AG09319 (cell line): ENCODE results near the gene ELMO1.

Experiments
- DNase-seq: peaks from one replicate; pipeline ENCODE4 v3.0.0-alpha.2; 2010; ENCODE audit warnings: low read depth; ENCODE audit errors: extremely low read depth
- CTCF ChIP-seq: IDR thresholded peaks from 2 replicates; pipeline ENCODE4 v1.5.1; 2011; ENCODE audit warnings: low read depth, mild to moderate bottlenecking, inconsistent platforms, low read length, moderate library complexity

ELMO1 gene

GRCh38 chr7:36972140-36972518 lies 476.5 kb downstream of the ELMO1 start:
- no peak for TF ChIP-seq CTCF
- DNase-seq: no peak

GRCh38 chr7:36971515-36972139 lies 477.0 kb downstream of the ELMO1 start:
- DNase-seq: no peak
- no peak for TF ChIP-seq CTCF

- DNase-seq: no peak
- TF ChIP-seq CTCF: no peak
These were observed 477.8 kb downstream of the ELMO1 start for GRCh38 chr7:36970551-36971514.

GRCh38 chr7:36969376-36969775 lies 479.3 kb downstream of the ELMO1 start:
- no peak for TF ChIP-seq CTCF
- no peak for DNase-seq

- peak; percentile 85 for TF ChIP-seq CTCF
- DNase-seq: peak; percentile 22
These were observed 481.3 kb downstream of the ELMO1 start for GRCh38 chr7:36967387-36967786.

GRCh38 chr7:36966636-36967035 lies 482.0 kb downstream of the ELMO1 start:
- no peak for DNase-seq
- TF ChIP-seq CTCF: no peak

GRCh38 chr7:36966039-36966438 lies 482.6 kb downstream of the ELMO1 start:
- no peak for TF ChIP-seq CTCF
- no peak for DNase-seq
